ENCODE data around the gene DAB1.

DAB1 gene

DNA sequence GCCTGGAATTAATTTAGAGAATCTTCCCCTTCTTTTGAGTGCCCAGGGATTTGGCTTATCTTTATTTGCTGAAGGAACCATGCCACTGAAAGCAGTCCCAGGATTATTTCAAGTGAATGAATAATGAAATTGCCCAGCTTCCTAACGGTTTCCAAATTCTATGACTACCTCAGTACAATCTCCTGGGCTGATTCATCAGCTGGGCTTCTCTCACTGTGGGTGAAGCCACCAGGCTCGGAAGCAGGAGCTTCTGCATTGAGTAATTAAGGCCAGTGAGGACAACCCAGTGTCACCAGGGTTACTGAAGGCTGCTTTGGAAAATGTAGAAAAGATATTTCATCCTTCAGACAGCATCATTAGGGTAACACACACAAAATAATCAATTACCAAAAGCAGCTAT is 169.8 kb downstream of the DAB1 start:
- no peak overlapping the region for H3K4me2 ChIP-seq (ENCODE audit: low read length)
- no peak overlapping the region for H3K4me3 ChIP-seq (ENCODE audit: low read length)
- H4K20me1 ChIP-seq (ENCODE audit: control insufficient read depth, insufficient read depth, low read depth, low read length): no peaks in the 10 kb centered on the region
- no peaks in the 10 kb centered on the region for H3K27me3 ChIP-seq (ENCODE audit: control insufficient read depth, low read length)
- H3K9me2 ChIP-seq (replicated peaks; ENCODE audit: control insufficient read depth, low read length): no peaks in the 10 kb centered on the region
- H3K36me3 ChIP-seq (ENCODE audit: control insufficient read depth, low read length): no peaks in the 10 kb centered on the region
- no peaks in the 10 kb centered on the region for H3K4me1 ChIP-seq (ENCODE audit: control insufficient read depth, low read length)
- TF ChIP-seq CTCF (IDR thresholded peaks at IDR 0.05; ENCODE audit: low read depth, low read length, poor library complexity, severe bottlenecking) (no peak), EZH2phosphoT487 (IDR thresholded peaks at IDR 0.05; ENCODE audit: borderline replicate concordance, low read length) (no peak)
- H3K27ac ChIP-seq (ENCODE audit: low read depth, low read length): no peak overlapping the region
- no peaks in the 10 kb centered on the region for H3K9me3 ChIP-seq (ENCODE audit: control insufficient read depth, insufficient read depth, low read length)
- no peaks in the 10 kb centered on the region for H3F3A ChIP-seq (ENCODE audit: control insufficient read depth, insufficient read depth)
- no peaks in the 10 kb centered on the region for H3K79me2 ChIP-seq (ENCODE audit: control insufficient read depth, low read length)

GRCh38 chr1:57252597-57253294 is 171.1 kb downstream of the DAB1 start:
- no peaks in the 10 kb centered on the region for H3K36me3 ChIP-seq (ENCODE audit: control insufficient read depth, low read length)

DNA sequence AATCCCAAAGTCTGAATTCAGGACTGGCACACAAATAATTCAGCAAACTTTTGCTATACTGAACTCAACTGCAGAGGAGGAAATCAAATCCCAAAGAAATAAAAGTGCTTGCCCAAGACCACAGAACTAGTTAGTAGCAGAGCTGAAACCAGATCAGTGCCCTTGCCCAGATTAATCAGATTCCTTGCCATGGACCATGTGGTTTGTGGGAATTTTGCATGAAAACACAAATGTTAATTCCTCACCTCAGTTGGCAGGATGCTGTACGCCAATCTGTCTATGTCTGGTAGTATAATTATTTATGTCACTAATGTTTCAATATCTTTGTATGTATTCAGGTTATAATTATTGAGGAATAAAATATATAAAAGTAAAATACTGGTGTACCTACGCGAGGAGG is 173.8 kb downstream of the DAB1 start:
- H3K27ac ChIP-seq (ENCODE audit: low read depth, low read length): no peak overlapping the region
- no peaks in the 10 kb centered on the region for H4K20me1 ChIP-seq (ENCODE audit: control insufficient read depth, insufficient read depth, low read depth, low read length)
- H3K4me1 ChIP-seq (ENCODE audit: control insufficient read depth, low read length): no peaks in the 10 kb centered on the region
- H3K36me3 ChIP-seq (ENCODE audit: control insufficient read depth, low read length): no peaks in the 10 kb centered on the region
- TF ChIP-seq CTCF (IDR thresholded peaks at IDR 0.05; ENCODE audit: low read depth, low read length, poor library complexity, severe bottlenecking) (no peak), EZH2phosphoT487 (IDR thresholded peaks at IDR 0.05; ENCODE audit: borderline replicate concordance, low read length) (no peak)
- H3K4me2 ChIP-seq (ENCODE audit: low read length): no peak overlapping the region
- H3F3A ChIP-seq (ENCODE audit: control insufficient read depth, insufficient read depth): no peaks in the 10 kb centered on the region
- no peak overlapping the region for H3K4me3 ChIP-seq (ENCODE audit: low read length)
- no peaks in the 10 kb centered on the region for H3K79me2 ChIP-seq (ENCODE audit: control insufficient read depth, low read length)
- H3K27me3 ChIP-seq (ENCODE audit: control insufficient read depth, low read length): no peaks in the 10 kb centered on the region
- H3K9me2 ChIP-seq (replicated peaks; ENCODE audit: control insufficient read depth, low read length): no peaks in the 10 kb centered on the region
- peaks cover 5% of the 10 kb centered on the region; the same call in 1 of the 2 replicates for H3K9me3 ChIP-seq (ENCODE audit: control insufficient read depth, insufficient read depth, low read length)

More at GRCh38 chr1:57252597-57253294, 171.1 kb downstream of the DAB1 start:
- TF ChIP-seq CTCF (IDR thresholded peaks at IDR 0.05; ENCODE audit: low read depth, low read length, poor library complexity, severe bottlenecking) (no peak), EZH2phosphoT487 (IDR thresholded peaks at IDR 0.05; ENCODE audit: borderline replicate concordance, low read length) (no peak)
- H3K4me2 ChIP-seq (ENCODE audit: low read length): no peak overlapping the region
- H3K79me2 ChIP-seq (ENCODE audit: control insufficient read depth, low read length): no peaks in the 10 kb centered on the region
- no peaks in the 10 kb centered on the region for H3K9me2 ChIP-seq (replicated peaks; ENCODE audit: control insufficient read depth, low read length)
- no peaks in the 10 kb centered on the region for H3K4me1 ChIP-seq (ENCODE audit: control insufficient read depth, low read length)
- H3K9me3 ChIP-seq (ENCODE audit: control insufficient read depth, insufficient read depth, low read length): no peaks in the 10 kb centered on the region
- H3K27ac ChIP-seq (ENCODE audit: low read depth, low read length): no peak overlapping the region
- H3K4me3 ChIP-seq (ENCODE audit: low read length): no peak overlapping the region
- no peaks in the 10 kb centered on the region for H3K27me3 ChIP-seq (ENCODE audit: control insufficient read depth, low read length)
- no peaks in the 10 kb centered on the region for H4K20me1 ChIP-seq (ENCODE audit: control insufficient read depth, insufficient read depth, low read depth, low read length)
- H3F3A ChIP-seq (ENCODE audit: control insufficient read depth, insufficient read depth): no peaks in the 10 kb centered on the region

All from DOHH2 (cell line).